Stimulated activated naive CD8-positive, alpha-beta T cell treated with anti-CD3 and anti-CD28 coated beads, Interleukin-15, amount 100 ng/mL, for 72 hours (primary cell): ENCODE data around the gene SKA3.
"Not testable (repeated sequence)": the region's sequence is repeated elsewhere in the genome, so short reads cannot be mapped to it uniquely, and the experiment has no call there.

Source experiments
- ATAC-seq: fragments of 150-1000 bp; cut with Tn5 transposase; 2 replicates; pipeline ENCODE4 v1.10.0; 2021; ENCODE audit warnings: mild to moderate bottlenecking, moderate library complexity
- DNase-seq, 2 donors: peaks; one replicate each; pipeline ENCODE4 v3.0.0; 2021 to 2022
- H3K27ac Mint-ChIP-seq, 2 donors: one replicate each; pipeline ENCODE4 v1.8.0; 2022; ENCODE audit warnings: mild to moderate bottlenecking in 2 of 2, mixed read lengths in 2 of 2, moderate library complexity in 2 of 2
- H3K27me3 Mint-ChIP-seq: one replicate; pipeline ENCODE4 v1.8.0; 2022; ENCODE audit warnings: mixed read lengths
- H3K4me1 Mint-ChIP-seq: one replicate; pipeline ENCODE4 v1.8.0; 2022; ENCODE audit warnings: mild to moderate bottlenecking, mixed read lengths
- H3K4me3 Mint-ChIP-seq, 2 donors: one replicate each; pipeline ENCODE4 v1.8.0; 2022; ENCODE audit warnings: mild to moderate bottlenecking in 2 of 2, mixed read lengths in 2 of 2, moderate library complexity in 1 of 2
- H3K9me3 Mint-ChIP-seq, 2 donors: one replicate each; pipeline ENCODE4 v1.8.0; 2022; ENCODE audit warnings: mixed read lengths in 2 of 2

The SKA3 gene

GRCh38 chr13:21176215-21176981 lies at the start of gene SKA3, which contains the start of gene MRPL57:
SKA3 (minus strand) TSS chr13:21176552; CDS start chr13:21176477, 75 bp downstream.
MRPL57 (plus strand) TSS chr13:21176658; CDS start chr13:21176917, 259 bp downstream.
- Mint-ChIP-seq H3K4me1 (peaks cover 28% of the 10 kb centered on the region), H3K27me3 (no peaks in the 10 kb centered on the region), H3K4me3 (peak within 1 kb of the TSS; percentile 99 to 100), H3K9me3 (no peaks in the 10 kb centered on the region), H3K27ac (peak within 1 kb of the TSS; percentile 97 to 99)
- DNase-seq (peak; percentile 95 to 97), ATAC-seq (peak; percentile 98)

DNA sequence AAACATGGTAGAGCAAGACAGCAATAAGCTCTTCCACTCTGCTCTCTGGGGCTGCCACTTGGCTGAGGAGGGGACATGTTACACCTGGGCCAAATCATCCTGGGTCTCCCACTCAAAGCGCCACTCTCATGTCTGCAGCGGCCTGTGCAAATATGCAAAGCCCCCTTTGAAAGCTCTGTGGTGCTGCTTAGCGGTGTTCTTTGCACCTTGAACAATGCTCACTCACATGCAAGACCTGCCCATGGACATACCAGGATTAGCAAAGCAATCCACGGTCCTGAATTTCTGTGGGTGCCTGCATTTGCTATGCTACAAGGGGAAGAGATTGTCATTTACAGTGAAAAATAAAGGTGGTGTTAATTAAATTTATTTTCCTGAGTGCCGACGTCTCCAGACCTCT lies 48.7 kb upstream of the SKA3 start:
- peaks cover 32% of the 10 kb centered on the region for H3K27me3 Mint-ChIP-seq
- H3K4me3 Mint-ChIP-seq = no peak overlapping the region
- no peak for ATAC-seq
- H3K9me3 Mint-ChIP-seq = peaks cover 9 to 15% of the 10 kb centered on the region in 2 donors
- H3K27ac Mint-ChIP-seq = no peak overlapping the region
- H3K4me1 Mint-ChIP-seq = no peaks in the 10 kb centered on the region
- no peak for DNase-seq

GRCh38 chr13:21221268-21221667 lies 44.9 kb upstream of the SKA3 start:
- H3K9me3 Mint-ChIP-seq = peaks cover 9 to 15% of the 10 kb centered on the region in 2 donors
- DNase-seq (no peak), ATAC-seq (no peak)

DNA sequence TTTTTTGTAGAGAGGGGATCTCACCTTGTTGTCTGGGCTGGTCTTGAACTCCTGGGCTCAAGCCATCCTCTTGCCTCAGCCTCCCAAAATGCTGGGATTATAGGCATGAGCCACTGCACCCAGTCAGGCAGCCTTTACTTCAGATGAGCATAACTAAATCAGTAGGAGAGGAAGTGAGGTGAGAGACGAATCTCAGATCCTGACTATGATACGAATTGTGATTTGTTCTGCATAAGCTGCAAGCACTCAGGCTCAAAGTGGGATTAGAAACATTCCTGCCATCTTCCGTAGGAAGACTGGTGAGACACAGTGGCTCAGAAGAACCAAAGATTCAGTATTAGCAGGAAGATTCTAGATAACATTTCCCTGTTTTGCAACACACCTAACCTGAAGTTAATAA lies 43.4 kb upstream of the SKA3 start:
- not testable (repeated sequence) for DNase-seq, H3K27ac Mint-ChIP-seq, ATAC-seq
- Mint-ChIP-seq H3K9me3 (peaks cover 9 to 15% of the 10 kb centered on the region in 2 donors), H3K27me3 (peaks cover 51% of the 10 kb centered on the region), H3K4me1 (peaks cover 18% of the 10 kb centered on the region), H3K4me3 (peak overlapping the region in 1 of 2 donors; percentile 63)

More at GRCh38 chr13:21221268-21221667, 44.9 kb upstream of the SKA3 start:
- peaks cover 18% of the 10 kb centered on the region for H3K4me1 Mint-ChIP-seq
- no peak overlapping the region for H3K27ac Mint-ChIP-seq
- no peak overlapping the region for H3K4me3 Mint-ChIP-seq
- H3K27me3 Mint-ChIP-seq = peaks cover 35% of the 10 kb centered on the region

- Mint-ChIP-seq H3K27ac (no peak overlapping the region), H3K4me1 (peaks cover 18% of the 10 kb centered on the region), H3K4me3 (peak overlapping the region; percentile 2 to 63), H3K9me3 (peaks cover 9 to 15% of the 10 kb centered on the region in 2 donors), H3K27me3 (peaks cover 51% of the 10 kb centered on the region)
- ATAC-seq (peak; percentile 89), DNase-seq (peak; percentile 16 to 49)
Measured at GRCh38 chr13:21219036-21219381, 42.7 kb upstream of the SKA3 start.

DNA sequence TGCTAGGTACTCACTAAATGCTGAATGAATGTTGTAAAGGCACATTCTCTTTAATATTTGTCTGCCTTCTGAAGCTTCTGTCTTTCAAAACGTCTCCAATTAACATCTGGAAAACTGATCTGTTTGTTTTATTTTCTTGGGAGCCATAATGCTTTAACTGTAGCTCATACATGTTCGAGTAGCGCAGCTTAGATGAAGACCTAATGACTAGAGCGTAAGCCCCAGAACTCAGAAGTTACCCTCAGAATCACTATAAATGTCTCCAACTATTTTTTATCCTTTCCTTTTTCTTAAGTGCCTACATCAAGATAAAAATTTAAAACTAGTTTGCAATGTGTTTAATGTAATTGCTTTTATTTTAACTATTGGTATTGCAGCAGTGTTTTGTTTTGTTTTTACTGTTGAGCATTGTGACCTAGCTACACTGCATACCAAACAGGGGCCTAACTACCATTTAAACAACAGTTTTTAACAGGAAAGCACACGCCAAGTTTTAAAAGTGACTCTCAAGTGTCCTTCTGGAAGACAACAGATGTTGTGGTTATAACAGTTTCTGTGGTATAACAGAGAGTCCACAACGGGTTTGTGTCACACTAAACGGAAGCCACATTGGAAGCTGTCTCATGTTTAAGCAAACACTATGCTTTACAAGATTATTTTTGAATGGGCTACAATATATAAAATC lies 42.1 kb upstream of the SKA3 start:
- Mint-ChIP-seq H3K4me1 (peaks cover 18% of the 10 kb centered on the region), H3K27ac (peak overlapping the region in 1 of 2 donors; percentile 68), H3K27me3 (peaks cover 51% of the 10 kb centered on the region), H3K9me3 (peaks cover 9 to 15% of the 10 kb centered on the region in 2 donors), H3K4me3 (peak overlapping the region in 1 of 2 donors; percentile 2)
- ATAC-seq (peak; percentile 97), DNase-seq (peak in 1 of 2 donors; percentile 49)

DNA sequence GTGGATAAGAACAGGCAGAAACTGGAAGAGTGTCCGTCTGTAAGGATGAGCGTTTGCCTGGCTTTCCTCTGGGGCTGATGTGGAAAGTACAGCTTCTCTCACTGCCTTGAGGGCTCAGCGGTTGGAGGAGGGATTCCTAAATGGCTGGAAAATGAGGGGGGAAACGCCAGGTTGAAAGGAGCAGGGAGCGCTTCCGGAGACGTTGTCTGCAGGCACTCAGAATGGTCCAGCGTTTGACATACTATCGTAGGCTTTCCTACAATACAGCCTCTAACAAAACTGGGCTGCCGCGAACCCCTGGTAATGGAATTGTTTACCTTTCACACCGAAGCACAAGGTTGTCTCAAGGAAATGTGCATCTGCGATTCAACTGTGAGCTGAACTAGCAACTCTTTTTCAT lies 40.0 kb upstream of the SKA3 start:
- peaks cover 53% of the 10 kb centered on the region for H3K27me3 Mint-ChIP-seq
- H3K4me1 Mint-ChIP-seq = peaks cover 18% of the 10 kb centered on the region
- peaks cover 14 to 23% of the 10 kb centered on the region in 2 donors for H3K9me3 Mint-ChIP-seq
- H3K4me3 Mint-ChIP-seq = no peak overlapping the region
- H3K27ac Mint-ChIP-seq = no peak overlapping the region
- no peak for ATAC-seq
- DNase-seq = no peak

DNA sequence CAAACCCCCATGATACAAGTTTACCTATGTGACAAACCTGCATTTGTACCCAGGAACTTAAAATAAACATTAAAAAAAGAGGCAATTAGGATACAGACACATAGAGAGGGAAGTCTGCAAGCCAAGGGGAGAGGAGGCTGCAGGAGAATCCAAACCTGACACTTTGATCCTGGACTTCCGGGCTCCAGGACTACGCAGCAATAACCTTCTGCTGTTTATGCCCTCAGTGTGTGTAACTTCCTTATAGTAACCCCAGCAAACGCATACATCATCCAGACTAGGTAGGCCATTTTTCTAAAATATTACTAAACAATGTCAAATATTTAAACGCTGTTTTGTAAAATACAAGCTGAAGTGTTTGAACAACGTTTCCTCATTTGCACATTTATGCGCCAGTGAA lies 39.1 kb upstream of the SKA3 start:
- ATAC-seq, H3K4me3 Mint-ChIP-seq, DNase-seq, H3K27ac Mint-ChIP-seq: not testable (repeated sequence)
- H3K9me3 Mint-ChIP-seq = peaks cover 14 to 22% of the 10 kb centered on the region in 2 donors
- peaks cover 57% of the 10 kb centered on the region for H3K27me3 Mint-ChIP-seq
- peaks cover 18% of the 10 kb centered on the region for H3K4me1 Mint-ChIP-seq

GRCh38 chr13:21212138-21212775 lies 35.9 kb upstream of the SKA3 start:
- peaks cover 14 to 22% of the 10 kb centered on the region in 2 donors for H3K9me3 Mint-ChIP-seq
- DNase-seq (no peak), ATAC-seq (no peak)
- H3K4me1 Mint-ChIP-seq = no peaks in the 10 kb centered on the region
- H3K4me3 Mint-ChIP-seq = no peak overlapping the region
- H3K27ac Mint-ChIP-seq = no peak overlapping the region
- H3K27me3 Mint-ChIP-seq = peaks cover 57% of the 10 kb centered on the region

DNA sequence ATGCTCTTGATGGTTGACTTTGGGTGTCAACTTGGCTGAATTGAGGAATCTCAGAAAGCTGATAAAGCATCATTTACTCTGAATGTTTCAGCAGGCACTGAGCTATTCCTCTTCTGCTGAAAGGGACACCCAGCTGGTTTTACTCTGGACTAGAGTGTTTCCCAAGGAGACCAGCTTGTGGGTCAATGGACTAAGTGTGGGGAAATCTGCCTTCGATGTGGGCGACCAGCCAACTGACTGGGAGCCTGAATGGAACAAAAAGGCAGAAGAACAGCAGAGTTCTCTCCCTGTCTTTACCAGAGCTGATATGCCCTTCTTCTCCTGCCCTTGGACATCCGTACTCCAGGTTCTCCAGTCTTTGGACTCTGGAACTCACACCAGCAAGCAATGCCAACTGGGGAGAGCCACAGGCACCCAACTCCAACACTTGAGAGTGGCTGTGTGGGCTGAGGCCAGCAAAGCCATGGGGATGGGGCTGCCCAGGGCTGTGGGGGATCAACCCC lies 32.4 kb upstream of the SKA3 start:
- Mint-ChIP-seq H3K9me3 (peaks cover 14 to 22% of the 10 kb centered on the region in 2 donors), H3K4me3 (no peak overlapping the region)

GRCh38 chr13:21202767-21203531 lies 26.6 kb upstream of the SKA3 start:
- H3K4me1 Mint-ChIP-seq = no peaks in the 10 kb centered on the region
- ATAC-seq = no peak
- H3K27ac Mint-ChIP-seq = no peak overlapping the region
- H3K4me3 Mint-ChIP-seq = no peak overlapping the region
- DNase-seq = no peak
- peaks cover 13 to 14% of the 10 kb centered on the region in 2 donors for H3K9me3 Mint-ChIP-seq
- H3K27me3 Mint-ChIP-seq = peaks cover 5% of the 10 kb centered on the region

More for the DNA sequence above, 32.4 kb upstream of the SKA3 start:
- no peak for DNase-seq
- H3K27me3 Mint-ChIP-seq = peaks cover 27% of the 10 kb centered on the region
- no peak for ATAC-seq
- no peak overlapping the region for H3K27ac Mint-ChIP-seq
- H3K4me1 Mint-ChIP-seq = no peaks in the 10 kb centered on the region

DNA sequence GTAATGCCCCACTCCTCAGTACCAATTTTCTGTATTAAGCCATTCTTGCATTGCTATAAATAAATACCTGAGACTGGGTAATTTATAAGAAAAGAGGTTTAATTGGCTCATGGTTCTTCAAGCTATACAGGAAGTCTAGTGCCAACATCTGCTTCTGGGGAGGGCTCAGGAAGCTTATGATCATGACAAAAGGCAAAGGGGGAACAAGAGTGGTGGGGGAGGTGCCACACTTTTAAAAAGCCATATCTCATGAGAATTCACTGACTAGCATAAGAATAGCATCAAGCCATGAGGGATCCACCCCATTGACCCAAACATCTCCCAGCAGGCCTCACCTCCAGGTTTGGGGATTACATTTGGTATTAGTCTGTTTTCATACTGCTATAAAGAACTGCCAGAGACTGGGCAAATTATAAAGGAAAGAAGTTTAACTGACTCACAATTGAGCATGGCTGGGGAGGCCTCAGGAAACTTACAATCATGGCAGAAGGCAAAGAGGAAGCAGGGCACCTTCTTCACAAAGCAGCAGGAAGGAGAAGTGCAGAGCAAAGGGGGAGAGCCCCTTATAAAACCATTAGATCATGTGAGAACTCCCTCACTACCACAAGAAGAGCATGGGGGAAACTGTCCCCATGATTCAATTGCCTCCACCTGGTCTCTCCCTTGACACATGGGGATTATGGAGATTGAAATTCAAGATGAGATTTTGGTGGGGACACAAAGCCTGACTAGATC lies 25.3 kb upstream of the SKA3 start:
- Mint-ChIP-seq H3K27me3 (peaks cover 17% of the 10 kb centered on the region), H3K9me3 (peaks cover 13 to 14% of the 10 kb centered on the region in 2 donors)
- H3K27ac Mint-ChIP-seq, DNase-seq, H3K4me1 Mint-ChIP-seq, ATAC-seq, H3K4me3 Mint-ChIP-seq: not testable (repeated sequence)

DNA sequence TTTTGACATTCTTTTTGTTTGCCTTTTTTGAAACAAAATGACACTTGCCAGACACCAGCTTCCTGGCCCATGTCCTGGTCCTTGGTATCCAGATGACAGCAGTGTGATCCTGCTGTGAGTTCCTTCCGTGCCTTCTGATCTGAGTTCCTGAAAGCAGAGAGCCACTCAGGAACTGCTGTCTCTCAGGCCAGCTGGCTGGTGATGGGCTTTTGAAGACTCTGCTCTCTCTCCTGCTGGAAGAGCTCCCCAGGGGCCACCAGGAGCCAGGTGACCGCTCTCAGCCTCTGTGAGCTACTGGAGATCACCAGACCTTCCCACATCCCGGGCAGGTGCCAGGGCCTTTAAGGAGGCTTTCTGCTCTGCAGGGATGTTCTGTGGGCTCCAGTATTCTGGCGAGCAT lies 22.0 kb upstream of the SKA3 start:
- not testable (repeated sequence) for H3K4me1 Mint-ChIP-seq, ATAC-seq, H3K27ac Mint-ChIP-seq, DNase-seq, H3K4me3 Mint-ChIP-seq
- H3K27me3 Mint-ChIP-seq = peaks cover 17% of the 10 kb centered on the region
- H3K9me3 Mint-ChIP-seq = peaks cover 13 to 14% of the 10 kb centered on the region in 2 donors

DNA sequence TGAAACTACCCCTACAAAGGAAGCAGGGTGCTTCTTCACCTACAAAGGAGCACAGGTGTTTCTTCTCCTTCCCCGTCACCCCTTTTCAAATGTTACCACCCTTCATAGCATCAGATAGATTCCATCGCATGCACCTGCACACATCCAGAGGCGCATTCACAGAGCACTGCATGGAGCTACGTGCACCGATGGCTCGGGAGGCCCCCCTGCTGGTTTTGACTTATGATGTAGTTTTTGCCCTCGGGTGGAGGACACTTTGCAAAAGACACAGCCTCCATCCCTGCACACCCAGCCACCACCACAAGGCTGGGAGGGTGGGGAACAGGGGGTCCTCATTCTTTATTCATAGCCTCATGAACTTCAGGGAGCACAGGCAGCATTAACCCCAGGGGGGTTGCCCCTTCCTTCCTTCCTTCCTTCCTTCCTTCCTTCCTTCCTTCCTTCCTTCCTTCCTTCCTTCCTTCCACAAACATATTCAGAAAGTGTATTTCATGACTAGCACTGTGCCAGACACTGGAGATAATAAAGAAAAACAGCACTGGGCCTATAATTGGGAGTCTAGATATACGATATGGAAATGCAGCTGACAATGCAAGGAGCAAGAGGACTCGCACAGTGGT lies 21.4 kb upstream of the SKA3 start:
- not testable (repeated sequence) for DNase-seq, H3K27ac Mint-ChIP-seq, ATAC-seq, H3K4me1 Mint-ChIP-seq, H3K4me3 Mint-ChIP-seq
- Mint-ChIP-seq H3K27me3 (peaks cover 17% of the 10 kb centered on the region), H3K9me3 (peaks cover 13 to 14% of the 10 kb centered on the region in 2 donors)
